MM.1S (cell line): ENCODE data around the gene LMAN1.

Experiments used
- EZH2 ChIP-seq: fragments of 300-600 bp; sonication (generic); optimal IDR thresholded peaks from 2 replicates; pipeline ENCODE3; 2017; ENCODE audit warnings: low read depth, mild to moderate bottlenecking, antibody characterized with exemption, low read length, mixed read lengths
- TF ChIP-seq, protein P1 (sequence below): fragments of 300-600 bp; sonication (generic); IDR thresholded peaks from 2 replicates; pipeline ENCODE4 v1.5.1; 2016; ENCODE audit warnings: antibody characterized with exemption, low read length, mixed read lengths

DNA sequence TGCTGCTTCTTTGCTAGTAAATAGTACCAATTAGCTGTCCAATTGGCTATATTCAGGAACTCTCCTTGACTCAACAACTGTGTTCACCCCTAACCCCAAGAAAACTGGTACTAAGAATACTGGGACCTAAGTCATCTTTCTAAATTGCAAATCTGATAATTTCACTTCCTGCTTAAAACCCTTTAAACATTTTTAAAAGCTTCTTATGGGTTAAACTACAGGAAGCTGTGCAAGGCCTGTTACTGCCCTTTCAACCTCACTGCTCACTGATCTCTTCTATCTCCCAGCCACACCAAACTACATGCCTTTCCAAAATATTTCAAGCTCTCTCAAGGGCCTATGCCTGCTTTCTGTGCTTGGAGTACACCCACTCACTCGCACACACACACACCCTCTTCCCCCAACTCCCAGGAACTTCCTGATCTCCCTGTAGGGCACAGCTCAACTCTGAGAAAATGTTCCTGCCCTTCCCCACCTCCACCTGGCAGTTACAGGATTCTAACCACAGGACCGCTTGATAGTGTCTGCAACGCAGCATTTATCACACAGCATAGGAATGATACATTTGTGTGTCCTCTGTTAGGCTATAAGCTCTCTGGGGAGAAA lies 6.7 kb downstream of the LMAN1 start:
- TF ChIP-seq, protein P1, sequence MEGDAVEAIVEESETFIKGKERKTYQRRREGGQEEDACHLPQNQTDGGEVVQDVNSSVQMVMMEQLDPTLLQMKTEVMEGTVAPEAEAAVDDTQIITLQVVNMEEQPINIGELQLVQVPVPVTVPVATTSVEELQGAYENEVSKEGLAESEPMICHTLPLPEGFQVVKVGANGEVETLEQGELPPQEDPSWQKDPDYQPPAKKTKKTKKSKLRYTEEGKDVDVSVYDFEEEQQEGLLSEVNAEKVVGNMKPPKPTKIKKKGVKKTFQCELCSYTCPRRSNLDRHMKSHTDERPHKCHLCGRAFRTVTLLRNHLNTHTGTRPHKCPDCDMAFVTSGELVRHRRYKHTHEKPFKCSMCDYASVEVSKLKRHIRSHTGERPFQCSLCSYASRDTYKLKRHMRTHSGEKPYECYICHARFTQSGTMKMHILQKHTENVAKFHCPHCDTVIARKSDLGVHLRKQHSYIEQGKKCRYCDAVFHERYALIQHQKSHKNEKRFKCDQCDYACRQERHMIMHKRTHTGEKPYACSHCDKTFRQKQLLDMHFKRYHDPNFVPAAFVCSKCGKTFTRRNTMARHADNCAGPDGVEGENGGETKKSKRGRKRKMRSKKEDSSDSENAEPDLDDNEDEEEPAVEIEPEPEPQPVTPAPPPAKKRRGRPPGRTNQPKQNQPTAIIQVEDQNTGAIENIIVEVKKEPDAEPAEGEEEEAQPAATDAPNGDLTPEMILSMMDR, result no peak
- no peak for TF ChIP-seq EZH2
